Keratinocyte (primary cell): ENCODE results near the gene SLC27A4. TPM values are rescaled to one million over a fixed set of nuclear protein-coding genes. Genes with fewer than 3 reads are reported as not detected.

Source experiments
- DNase-seq: peaks from one replicate; pipeline ENCODE4 v3.0.0-alpha.2; 2011; ENCODE audit warnings: low read depth, missing footprints, low spot score
- FAIRE-seq: peaks from 2 replicates; lab custom pipeline; 2011; peaks lifted over from hg19 to GRCh38; lab: Jason Lieb, UNC
- H2AFZ ChIP-seq: 2 replicates; pipeline ENCODE4 v1.6.0; 2012; ENCODE audit warnings: low read length, control low read depth, inconsistent platforms; ENCODE audit not compliant: control insufficient read depth
- H3K27ac ChIP-seq: 2 replicates; pipeline ENCODE4 v1.5.1; 2011; ENCODE audit warnings: low read length; ENCODE audit not compliant: control insufficient read depth, insufficient read depth
- H3K27me3 ChIP-seq: 3 replicates; pipeline ENCODE4 v1.6.0; 2011; ENCODE audit warnings: low read length; ENCODE audit not compliant: control insufficient read depth, insufficient read depth; ENCODE audit errors: extremely low read depth
- H3K36me3 ChIP-seq, 2 experiments: 2 replicates in 1 of 2; 3 replicates in 1 of 2; pipeline ENCODE4 v1.5.1; 2011; ENCODE audit warnings: low read length in 2 of 2, mild to moderate bottlenecking in 1 of 2; ENCODE audit not compliant: control insufficient read depth in 2 of 2, insufficient read depth in 2 of 2; ENCODE audit errors: extremely low read depth in 1 of 2
- H3K4me1 ChIP-seq: 3 replicates; pipeline ENCODE4 v1.5.1; 2011; ENCODE audit warnings: low read length; ENCODE audit not compliant: control insufficient read depth, insufficient read depth; ENCODE audit errors: extremely low read depth
- H3K4me2 ChIP-seq: 3 replicates; pipeline ENCODE4 v1.6.0; 2011; ENCODE audit warnings: low read depth, low read length; ENCODE audit not compliant: control insufficient read depth, insufficient read depth; ENCODE audit errors: extremely low read depth
- H3K4me3 ChIP-seq, 3 experiments: fragments of 200-600 bp in 1 of 3; sonication (generic) in 1 of 3; 2 replicates in 2 of 3; 3 replicates in 1 of 3; pipeline ENCODE4 v1.5.1; 2011 to 2016; ENCODE audit warnings: low read length in 3 of 3, mild to moderate bottlenecking in 3 of 3, control low read depth in 2 of 3, inconsistent platforms in 1 of 3, low read depth in 1 of 3, mixed read lengths in 1 of 3, mixed run types in 1 of 3, moderate library complexity in 1 of 3; ENCODE audit not compliant: control insufficient read depth in 2 of 3, insufficient read depth in 2 of 3; ENCODE audit errors: extremely low read depth in 1 of 3
- H3K79me2 ChIP-seq: 2 replicates; pipeline ENCODE4 v1.6.0; 2012; ENCODE audit warnings: low read length; ENCODE audit not compliant: control insufficient read depth, insufficient read depth
- H3K9ac ChIP-seq: 3 replicates; pipeline ENCODE4 v1.6.0; 2011; ENCODE audit warnings: low read length; ENCODE audit not compliant: control insufficient read depth, insufficient read depth; ENCODE audit errors: extremely low read depth
- H3K9me1 ChIP-seq: 3 replicates; pipeline ENCODE4 v1.6.0; 2011; ENCODE audit warnings: low read length; ENCODE audit not compliant: control insufficient read depth, insufficient read depth; ENCODE audit errors: extremely low read depth
- H3K9me3 ChIP-seq: 2 replicates; pipeline ENCODE4 v1.5.1; 2012; ENCODE audit warnings: low read depth, low read length; ENCODE audit not compliant: control insufficient read depth
- H4K20me1 ChIP-seq: 3 replicates; pipeline ENCODE4 v1.6.0; 2011; ENCODE audit warnings: low read length; ENCODE audit not compliant: control insufficient read depth, insufficient read depth; ENCODE audit errors: extremely low read depth
- EZH2 ChIP-seq: IDR thresholded peaks from one replicate; pipeline ENCODE4 v1.6.1; 2012; ENCODE audit warnings: inconsistent platforms, mild to moderate bottlenecking, low read length, moderate library complexity
- dilution Hi-C: fragments of 300-500 bp; cut with MboI; formaldehyde crosslinking; loops from one replicate; pipeline ENCODE4 v1.7.0; 2020; ENCODE audit warnings: low sequenced_read_pairs; ENCODE audit not compliant: extremely low pct_ligation_motif_present
- polyA plus RNA-seq, 5 experiments: library from polyadenylated mRNA; depleted of rRNA in 3 of 5; stranded (reverse) in 3 of 5; stranded (forward) in 1 of 5; unstranded in 1 of 5; fragments of >200 nt; gene quantifications; 1 replicate in 1 of 5; 2 replicates in 3 of 5; 3 replicates in 1 of 5; pipeline versions ENCODE4 v1.2.1 to v1.2.3, GENCODE V29; 2011 to 2012; ENCODE audit warnings: missing spikeins in 2 of 5, low read depth in 1 of 5, low replicate concordance in 1 of 5
- TF ChIP-seq, protein P1 (sequence below), 3 experiments: IDR thresholded peaks in 1 of 3; conservative IDR thresholded peaks in 1 of 3; optimal IDR thresholded peaks in 1 of 3; 2 replicates in 2 of 3; 3 replicates in 1 of 3; pipeline versions ENCODE3 to v1.5.1; 2011; ENCODE audit warnings: low read length in 3 of 3, mild to moderate bottlenecking in 3 of 3, moderate library complexity in 2 of 3, control low read depth in 1 of 3, inconsistent platforms in 1 of 3; ENCODE audit not compliant: insufficient read depth in 2 of 3; ENCODE audit errors: extremely low read depth in 1 of 3

SLC27A4 gene
- polyA plus RNA-seq, 1 donor (not counting 4 experiments of a cell fraction or from before 2014, with no cell fraction given): 17.3 TPM

DNA sequence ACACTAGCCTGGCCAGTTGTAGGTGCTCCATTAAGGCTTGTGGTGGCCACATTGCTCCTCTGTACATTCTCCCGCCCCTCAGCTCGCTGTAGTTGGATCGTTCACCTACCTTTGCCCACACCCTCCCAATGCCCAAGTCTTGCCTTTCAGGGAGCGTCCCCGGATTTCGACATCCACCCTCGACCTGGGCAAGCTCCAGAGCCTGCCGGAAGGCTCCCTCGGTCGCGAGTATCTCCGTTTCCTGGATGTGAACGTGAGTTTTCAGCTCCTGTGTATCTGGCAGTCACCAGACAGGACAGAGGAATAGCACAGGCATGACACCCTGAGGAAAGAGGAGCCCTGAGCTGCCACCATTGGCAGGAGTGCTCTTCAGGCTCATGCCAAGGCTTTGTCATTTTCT, 14.7 kb upstream of the SLC27A4 start:
- FAIRE-seq: no peak

DNA sequence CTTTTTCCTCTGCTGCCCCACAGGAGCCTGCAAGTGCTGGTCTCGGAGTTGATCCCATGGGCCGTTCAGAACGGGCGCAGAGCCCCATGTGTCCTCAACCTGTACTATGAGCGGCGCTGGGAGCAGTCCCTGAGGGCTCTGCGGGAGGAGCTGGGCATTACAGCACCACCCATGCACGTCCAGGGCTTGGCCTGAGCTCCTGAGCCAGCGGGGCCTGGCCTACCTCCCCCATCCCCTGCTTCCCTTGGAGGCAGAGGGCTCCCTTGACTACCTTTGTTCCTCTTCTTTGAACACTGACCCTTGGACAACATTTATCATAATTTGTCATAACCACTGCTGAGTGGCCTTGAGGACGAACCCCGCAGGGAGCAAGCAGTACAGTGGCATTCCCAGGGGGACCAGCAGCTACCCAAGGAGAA, 6.9 kb upstream of the SLC27A4 start:
- dilution Hi-C loops: no loop called here

More for the DNA sequence above, 14.7 kb upstream of the SLC27A4 start:
- no peak for DNase-seq
- dilution Hi-C loops: no loop called here
- no peaks in the 10 kb centered on the region for H3K27me3 ChIP-seq
- peaks cover 35% of the 10 kb centered on the region for H3K4me1 ChIP-seq
- TF ChIP-seq EZH2: no peak
- TF ChIP-seq, protein P1, sequence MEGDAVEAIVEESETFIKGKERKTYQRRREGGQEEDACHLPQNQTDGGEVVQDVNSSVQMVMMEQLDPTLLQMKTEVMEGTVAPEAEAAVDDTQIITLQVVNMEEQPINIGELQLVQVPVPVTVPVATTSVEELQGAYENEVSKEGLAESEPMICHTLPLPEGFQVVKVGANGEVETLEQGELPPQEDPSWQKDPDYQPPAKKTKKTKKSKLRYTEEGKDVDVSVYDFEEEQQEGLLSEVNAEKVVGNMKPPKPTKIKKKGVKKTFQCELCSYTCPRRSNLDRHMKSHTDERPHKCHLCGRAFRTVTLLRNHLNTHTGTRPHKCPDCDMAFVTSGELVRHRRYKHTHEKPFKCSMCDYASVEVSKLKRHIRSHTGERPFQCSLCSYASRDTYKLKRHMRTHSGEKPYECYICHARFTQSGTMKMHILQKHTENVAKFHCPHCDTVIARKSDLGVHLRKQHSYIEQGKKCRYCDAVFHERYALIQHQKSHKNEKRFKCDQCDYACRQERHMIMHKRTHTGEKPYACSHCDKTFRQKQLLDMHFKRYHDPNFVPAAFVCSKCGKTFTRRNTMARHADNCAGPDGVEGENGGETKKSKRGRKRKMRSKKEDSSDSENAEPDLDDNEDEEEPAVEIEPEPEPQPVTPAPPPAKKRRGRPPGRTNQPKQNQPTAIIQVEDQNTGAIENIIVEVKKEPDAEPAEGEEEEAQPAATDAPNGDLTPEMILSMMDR (optimal IDR thresholded peaks at IDR 0.05 in 1 of 3, IDR thresholded peaks at IDR 0.05 in 1 of 3, conservative IDR thresholded peaks at IDR 0.05 in 1 of 3; ENCODE audit: extremely low read depth in 1 of 3, insufficient read depth in 2 of 3, low read length in 3 of 3): no peak
- no peak overlapping the region for H3K4me3 ChIP-seq
- H2AFZ ChIP-seq: no peak overlapping the region
- no peaks in the 10 kb centered on the region for H4K20me1 ChIP-seq
- no peak overlapping the region for H3K4me2 ChIP-seq
- H3K9ac ChIP-seq: no peak overlapping the region
- H3K9me3 ChIP-seq: no peaks in the 10 kb centered on the region
- no peak overlapping the region for H3K27ac ChIP-seq
- peaks cover 1 to 28% of the 10 kb centered on the region in 2 experiments for H3K36me3 ChIP-seq
- peaks cover 36% of the 10 kb centered on the region for H3K79me2 ChIP-seq
- H3K9me1 ChIP-seq: peaks cover 4% of the 10 kb centered on the region

More for the DNA sequence above, 6.9 kb upstream of the SLC27A4 start:
- Histone ChIP-seq H3K4me2 (no peak overlapping the region), H3K9me3 (no peaks in the 10 kb centered on the region), H3K27ac (no peak overlapping the region), H3K36me3 (peaks cover 7 to 10% of the 10 kb centered on the region in 2 experiments), H3K9ac (no peak overlapping the region), H3K79me2 (no peaks in the 10 kb centered on the region), H3K4me3 (no peak overlapping the region), H4K20me1 (no peaks in the 10 kb centered on the region), H3K4me1 (peaks cover 10% of the 10 kb centered on the region), H2AFZ (no peak overlapping the region), H3K27me3 (no peaks in the 10 kb centered on the region), H3K9me1 (no peaks in the 10 kb centered on the region)
- TF ChIP-seq, protein P1 (optimal IDR thresholded peaks at IDR 0.05 in 1 of 3, IDR thresholded peaks at IDR 0.05 in 1 of 3, conservative IDR thresholded peaks at IDR 0.05 in 1 of 3; ENCODE audit: extremely low read depth in 1 of 3, insufficient read depth in 2 of 3, low read length in 3 of 3): no peak
- no peak for TF ChIP-seq EZH2
- FAIRE-seq (no peak), DNase-seq (no peak)
